GM23338 (cell line): ENCODE results near the gene GRK2. TPM values are rescaled to one million over a fixed set of nuclear protein-coding genes. Genes with fewer than 3 reads are reported as not detected.

Experiments used
- EZH2 ChIP-seq: fragments of 200-600 bp; sonication (generic); IDR thresholded peaks from one replicate; pipeline ENCODE4 v1.8.0; 2017; ENCODE audit warnings: antibody characterized with exemption, mild to moderate bottlenecking, low read depth; ENCODE audit not compliant: unreplicated experiment
- JUNB ChIP-seq: IDR thresholded peaks from one replicate; pipeline ENCODE4 v1.6.1; 2016; ENCODE audit warnings: antibody characterized with exemption; ENCODE audit not compliant: unreplicated experiment
- POLR2AphosphoS5 ChIP-seq: IDR thresholded peaks from 2 replicates; pipeline ENCODE4 v1.6.1; 2016; ENCODE audit warnings: antibody characterized with exemption, low read depth
- ZNF331 ChIP-seq: fragments of 250-450 bp; sonication (Bioruptor Pico); IDR thresholded peaks from 2 replicates; pipeline ENCODE4 v1.5.0; 2020; ENCODE audit warnings: low read depth, mild to moderate bottlenecking, moderate library complexity
- polyA plus RNA-seq: library from polyadenylated mRNA; unstranded; fragments of >200 nt; fragmentation: Nextera tagmentation; extraction: Ambion mirVana; gene quantifications from 2 replicates; pipeline ENCODE4 v1.2.1, GENCODE V29; 2016
- total RNA-seq: library from RNA; depleted of rRNA; stranded (reverse); fragments of >200 nt; shearing (Covaris generic); gene quantifications from 2 replicates; pipeline ENCODE4 v1.2.3, GENCODE V29; 2014
- TF ChIP-seq, protein P1 (sequence below): fragments of 250-450 bp; sonication (Bioruptor Pico); IDR thresholded peaks from 2 replicates; pipeline ENCODE4 v1.5.0; 2020; ENCODE audit warnings: mild to moderate bottlenecking, moderate library complexity
- TF ChIP-seq, protein P2 (sequence below), 2 experiments: fragments of 200-600 bp in 1 of 2; sonication (generic) in 1 of 2; conservative IDR thresholded peaks; 2 replicates each; pipeline versions ENCODE4 v1.5.1 to v1.6.1; 2016 to 2017; ENCODE audit warnings: antibody characterized with exemption in 2 of 2, low read depth in 2 of 2, mild to moderate bottlenecking in 2 of 2, moderate library complexity in 1 of 2
- TF ChIP-seq, protein P3 (sequence below): IDR thresholded peaks from one replicate; pipeline ENCODE4 v1.6.1; 2018; ENCODE audit warnings: antibody characterized with exemption; ENCODE audit not compliant: unreplicated experiment

The GRK2 gene
- total and polyA plus RNA-seq, 2 experiments from 2014 or later = 19.5 to 72.5 TPM

DNA sequence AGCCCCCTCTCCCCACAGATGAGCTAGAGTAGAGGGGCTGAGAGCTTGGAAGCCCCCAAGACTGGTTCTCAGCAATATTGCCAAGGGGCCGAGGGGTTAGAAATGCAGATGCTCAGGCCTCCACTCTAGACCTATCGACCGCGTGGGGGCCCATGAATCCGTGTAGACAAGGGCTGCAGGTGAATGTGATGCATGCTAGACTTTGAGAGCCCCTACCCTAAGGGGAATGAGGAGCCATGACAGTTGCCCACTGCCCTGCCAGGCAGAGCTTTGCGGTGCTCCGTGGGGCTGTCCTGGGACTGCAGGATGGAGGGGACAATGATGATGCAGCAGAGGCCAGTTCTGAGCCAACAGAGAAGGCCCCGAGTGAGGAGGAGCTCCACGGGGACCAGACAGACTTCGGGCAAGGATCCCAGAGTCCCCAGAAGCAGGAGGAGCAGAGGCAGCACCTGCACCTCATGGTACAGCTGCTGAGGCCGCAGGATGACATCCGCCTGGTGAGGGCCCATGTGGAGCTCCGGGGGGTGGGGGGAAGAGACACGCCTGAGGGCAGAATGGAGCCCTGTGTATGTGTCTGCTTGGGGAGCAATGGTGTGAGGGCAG, 38.3 kb downstream of the GRK2 start (continued):
- TF ChIP-seq, protein P1, sequence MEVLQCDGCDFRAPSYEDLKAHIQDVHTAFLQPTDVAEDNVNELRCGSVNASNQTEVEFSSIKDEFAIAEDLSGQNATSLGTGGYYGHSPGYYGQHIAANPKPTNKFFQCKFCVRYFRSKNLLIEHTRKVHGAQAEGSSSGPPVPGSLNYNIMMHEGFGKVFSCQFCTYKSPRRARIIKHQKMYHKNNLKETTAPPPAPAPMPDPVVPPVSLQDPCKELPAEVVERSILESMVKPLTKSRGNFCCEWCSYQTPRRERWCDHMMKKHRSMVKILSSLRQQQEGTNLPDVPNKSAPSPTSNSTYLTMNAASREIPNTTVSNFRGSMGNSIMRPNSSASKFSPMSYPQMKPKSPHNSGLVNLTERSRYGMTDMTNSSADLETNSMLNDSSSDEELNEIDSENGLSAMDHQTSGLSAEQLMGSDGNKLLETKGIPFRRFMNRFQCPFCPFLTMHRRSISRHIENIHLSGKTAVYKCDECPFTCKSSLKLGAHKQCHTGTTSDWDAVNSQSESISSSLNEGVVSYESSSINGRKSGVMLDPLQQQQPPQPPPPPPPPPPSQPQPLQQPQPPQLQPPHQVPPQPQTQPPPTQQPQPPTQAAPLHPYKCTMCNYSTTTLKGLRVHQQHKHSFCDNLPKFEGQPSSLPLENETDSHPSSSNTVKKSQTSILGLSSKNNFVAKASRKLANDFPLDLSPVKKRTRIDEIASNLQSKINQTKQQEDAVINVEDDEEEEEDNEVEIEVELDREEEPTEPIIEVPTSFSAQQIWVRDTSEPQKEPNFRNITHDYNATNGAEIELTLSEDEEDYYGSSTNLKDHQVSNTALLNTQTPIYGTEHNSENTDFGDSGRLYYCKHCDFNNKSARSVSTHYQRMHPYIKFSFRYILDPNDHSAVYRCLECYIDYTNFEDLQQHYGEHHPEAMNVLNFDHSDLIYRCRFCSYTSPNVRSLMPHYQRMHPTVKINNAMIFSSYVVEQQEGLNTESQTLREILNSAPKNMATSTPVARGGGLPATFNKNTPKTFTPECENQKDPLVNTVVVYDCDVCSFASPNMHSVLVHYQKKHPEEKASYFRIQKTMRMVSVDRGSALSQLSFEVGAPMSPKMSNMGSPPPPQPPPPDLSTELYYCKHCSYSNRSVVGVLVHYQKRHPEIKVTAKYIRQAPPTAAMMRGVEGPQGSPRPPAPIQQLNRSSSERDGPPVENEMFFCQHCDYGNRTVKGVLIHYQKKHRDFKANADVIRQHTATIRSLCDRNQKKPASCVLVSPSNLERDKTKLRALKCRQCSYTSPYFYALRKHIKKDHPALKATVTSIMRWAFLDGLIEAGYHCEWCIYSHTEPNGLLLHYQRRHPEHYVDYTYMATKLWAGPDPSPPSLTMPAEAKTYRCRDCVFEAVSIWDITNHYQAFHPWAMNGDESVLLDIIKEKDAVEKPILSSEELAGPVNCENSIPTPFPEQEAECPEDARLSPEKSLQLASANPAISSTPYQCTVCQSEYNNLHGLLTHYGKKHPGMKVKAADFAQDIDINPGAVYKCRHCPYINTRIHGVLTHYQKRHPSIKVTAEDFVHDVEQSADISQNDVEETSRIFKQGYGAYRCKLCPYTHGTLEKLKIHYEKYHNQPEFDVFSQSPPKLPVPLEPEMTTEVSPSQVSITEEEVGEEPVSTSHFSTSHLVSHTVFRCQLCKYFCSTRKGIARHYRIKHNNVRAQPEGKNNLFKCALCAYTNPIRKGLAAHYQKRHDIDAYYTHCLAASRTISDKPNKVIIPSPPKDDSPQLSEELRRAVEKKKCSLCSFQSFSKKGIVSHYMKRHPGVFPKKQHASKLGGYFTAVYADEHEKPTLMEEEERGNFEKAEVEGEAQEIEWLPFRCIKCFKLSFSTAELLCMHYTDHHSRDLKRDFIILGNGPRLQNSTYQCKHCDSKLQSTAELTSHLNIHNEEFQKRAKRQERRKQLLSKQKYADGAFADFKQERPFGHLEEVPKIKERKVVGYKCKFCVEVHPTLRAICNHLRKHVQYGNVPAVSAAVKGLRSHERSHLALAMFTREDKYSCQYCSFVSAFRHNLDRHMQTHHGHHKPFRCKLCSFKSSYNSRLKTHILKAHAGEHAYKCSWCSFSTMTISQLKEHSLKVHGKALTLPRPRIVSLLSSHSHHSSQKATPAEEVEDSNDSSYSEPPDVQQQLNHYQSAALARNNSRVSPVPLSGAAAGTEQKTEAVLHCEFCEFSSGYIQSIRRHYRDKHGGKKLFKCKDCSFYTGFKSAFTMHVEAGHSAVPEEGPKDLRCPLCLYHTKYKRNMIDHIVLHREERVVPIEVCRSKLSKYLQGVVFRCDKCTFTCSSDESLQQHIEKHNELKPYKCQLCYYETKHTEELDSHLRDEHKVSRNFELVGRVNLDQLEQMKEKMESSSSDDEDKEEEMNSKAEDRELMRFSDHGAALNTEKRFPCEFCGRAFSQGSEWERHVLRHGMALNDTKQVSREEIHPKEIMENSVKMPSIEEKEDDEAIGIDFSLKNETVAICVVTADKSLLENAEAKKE (CRISPR knock-in tag) = no peak
- TF ChIP-seq, protein P2, sequence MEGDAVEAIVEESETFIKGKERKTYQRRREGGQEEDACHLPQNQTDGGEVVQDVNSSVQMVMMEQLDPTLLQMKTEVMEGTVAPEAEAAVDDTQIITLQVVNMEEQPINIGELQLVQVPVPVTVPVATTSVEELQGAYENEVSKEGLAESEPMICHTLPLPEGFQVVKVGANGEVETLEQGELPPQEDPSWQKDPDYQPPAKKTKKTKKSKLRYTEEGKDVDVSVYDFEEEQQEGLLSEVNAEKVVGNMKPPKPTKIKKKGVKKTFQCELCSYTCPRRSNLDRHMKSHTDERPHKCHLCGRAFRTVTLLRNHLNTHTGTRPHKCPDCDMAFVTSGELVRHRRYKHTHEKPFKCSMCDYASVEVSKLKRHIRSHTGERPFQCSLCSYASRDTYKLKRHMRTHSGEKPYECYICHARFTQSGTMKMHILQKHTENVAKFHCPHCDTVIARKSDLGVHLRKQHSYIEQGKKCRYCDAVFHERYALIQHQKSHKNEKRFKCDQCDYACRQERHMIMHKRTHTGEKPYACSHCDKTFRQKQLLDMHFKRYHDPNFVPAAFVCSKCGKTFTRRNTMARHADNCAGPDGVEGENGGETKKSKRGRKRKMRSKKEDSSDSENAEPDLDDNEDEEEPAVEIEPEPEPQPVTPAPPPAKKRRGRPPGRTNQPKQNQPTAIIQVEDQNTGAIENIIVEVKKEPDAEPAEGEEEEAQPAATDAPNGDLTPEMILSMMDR (conservative IDR thresholded peaks at IDR 0.05; ENCODE audit: low read depth in 2 of 2) = no peak
- no peak for TF ChIP-seq ZNF331 (CRISPR knock-in tag)
- no peak for TF ChIP-seq EZH2
- TF ChIP-seq JUNB = no peak
- TF ChIP-seq, protein P3, sequence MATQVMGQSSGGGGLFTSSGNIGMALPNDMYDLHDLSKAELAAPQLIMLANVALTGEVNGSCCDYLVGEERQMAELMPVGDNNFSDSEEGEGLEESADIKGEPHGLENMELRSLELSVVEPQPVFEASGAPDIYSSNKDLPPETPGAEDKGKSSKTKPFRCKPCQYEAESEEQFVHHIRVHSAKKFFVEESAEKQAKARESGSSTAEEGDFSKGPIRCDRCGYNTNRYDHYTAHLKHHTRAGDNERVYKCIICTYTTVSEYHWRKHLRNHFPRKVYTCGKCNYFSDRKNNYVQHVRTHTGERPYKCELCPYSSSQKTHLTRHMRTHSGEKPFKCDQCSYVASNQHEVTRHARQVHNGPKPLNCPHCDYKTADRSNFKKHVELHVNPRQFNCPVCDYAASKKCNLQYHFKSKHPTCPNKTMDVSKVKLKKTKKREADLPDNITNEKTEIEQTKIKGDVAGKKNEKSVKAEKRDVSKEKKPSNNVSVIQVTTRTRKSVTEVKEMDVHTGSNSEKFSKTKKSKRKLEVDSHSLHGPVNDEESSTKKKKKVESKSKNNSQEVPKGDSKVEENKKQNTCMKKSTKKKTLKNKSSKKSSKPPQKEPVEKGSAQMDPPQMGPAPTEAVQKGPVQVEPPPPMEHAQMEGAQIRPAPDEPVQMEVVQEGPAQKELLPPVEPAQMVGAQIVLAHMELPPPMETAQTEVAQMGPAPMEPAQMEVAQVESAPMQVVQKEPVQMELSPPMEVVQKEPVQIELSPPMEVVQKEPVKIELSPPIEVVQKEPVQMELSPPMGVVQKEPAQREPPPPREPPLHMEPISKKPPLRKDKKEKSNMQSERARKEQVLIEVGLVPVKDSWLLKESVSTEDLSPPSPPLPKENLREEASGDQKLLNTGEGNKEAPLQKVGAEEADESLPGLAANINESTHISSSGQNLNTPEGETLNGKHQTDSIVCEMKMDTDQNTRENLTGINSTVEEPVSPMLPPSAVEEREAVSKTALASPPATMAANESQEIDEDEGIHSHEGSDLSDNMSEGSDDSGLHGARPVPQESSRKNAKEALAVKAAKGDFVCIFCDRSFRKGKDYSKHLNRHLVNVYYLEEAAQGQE = no peak
- TF ChIP-seq POLR2AphosphoS5 = no peak
